ENCODE results near the gene COMMD9.

COMMD9 gene

DNA sequence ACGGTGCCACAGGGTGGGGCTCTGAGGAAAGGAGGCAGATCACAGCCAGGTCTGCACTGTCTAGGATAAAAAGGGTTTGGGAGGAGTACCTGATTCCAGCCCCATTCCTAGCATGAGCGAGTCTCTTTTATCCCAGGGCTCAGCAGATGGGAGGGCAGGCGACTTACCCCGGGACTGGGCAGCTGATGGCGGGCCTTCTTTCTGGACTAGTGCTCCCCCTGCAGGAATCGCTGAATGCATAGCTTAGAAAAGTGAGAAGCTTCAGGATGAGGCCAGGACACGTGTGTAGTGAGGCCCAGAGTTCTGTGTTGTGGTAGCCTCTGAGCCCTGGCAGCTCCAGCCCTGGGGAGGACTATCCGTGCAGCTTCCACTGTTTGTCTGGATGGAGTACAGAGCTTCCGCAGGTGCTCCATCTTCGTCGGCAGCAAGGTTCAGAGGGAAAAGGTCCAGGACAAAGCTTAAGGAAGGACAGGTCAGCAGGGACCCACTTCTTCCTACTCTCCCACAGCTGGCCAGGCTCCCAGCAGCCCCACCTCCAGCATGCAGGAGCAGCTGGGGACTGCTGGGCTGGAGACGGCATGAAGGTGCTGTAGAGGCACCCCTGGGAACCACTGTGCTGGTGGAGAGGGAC lies 30.4 kb downstream of the COMMD9 start:
- no peak for TF ChIP-seq EZH2 (IDR thresholded peaks at IDR 0.05; ENCODE audit: borderline replicate concordance, low read length)
- TF ChIP-seq, protein P1, sequence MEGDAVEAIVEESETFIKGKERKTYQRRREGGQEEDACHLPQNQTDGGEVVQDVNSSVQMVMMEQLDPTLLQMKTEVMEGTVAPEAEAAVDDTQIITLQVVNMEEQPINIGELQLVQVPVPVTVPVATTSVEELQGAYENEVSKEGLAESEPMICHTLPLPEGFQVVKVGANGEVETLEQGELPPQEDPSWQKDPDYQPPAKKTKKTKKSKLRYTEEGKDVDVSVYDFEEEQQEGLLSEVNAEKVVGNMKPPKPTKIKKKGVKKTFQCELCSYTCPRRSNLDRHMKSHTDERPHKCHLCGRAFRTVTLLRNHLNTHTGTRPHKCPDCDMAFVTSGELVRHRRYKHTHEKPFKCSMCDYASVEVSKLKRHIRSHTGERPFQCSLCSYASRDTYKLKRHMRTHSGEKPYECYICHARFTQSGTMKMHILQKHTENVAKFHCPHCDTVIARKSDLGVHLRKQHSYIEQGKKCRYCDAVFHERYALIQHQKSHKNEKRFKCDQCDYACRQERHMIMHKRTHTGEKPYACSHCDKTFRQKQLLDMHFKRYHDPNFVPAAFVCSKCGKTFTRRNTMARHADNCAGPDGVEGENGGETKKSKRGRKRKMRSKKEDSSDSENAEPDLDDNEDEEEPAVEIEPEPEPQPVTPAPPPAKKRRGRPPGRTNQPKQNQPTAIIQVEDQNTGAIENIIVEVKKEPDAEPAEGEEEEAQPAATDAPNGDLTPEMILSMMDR (IDR thresholded peaks at IDR 0.05; ENCODE audit: low read length) = peak; percentile 46; the same call in 1 of the 2 replicates
- H3K27me3 ChIP-seq (ENCODE audit: insufficient read depth, low read length) = no peaks in the 10 kb centered on the region
- H3K4me1 ChIP-seq (ENCODE audit: insufficient read depth, low read length, severe bottlenecking) = no peaks in the 10 kb centered on the region
- no peaks in the 10 kb centered on the region for H3F3A ChIP-seq (ENCODE audit: insufficient read depth, low read length)
- no peak overlapping the region for H3K27ac ChIP-seq (ENCODE audit: low read depth, low read length, poor library complexity, severe bottlenecking)
- H3K4me3 ChIP-seq (ENCODE audit: low read depth, low read length, poor library complexity, severe bottlenecking) = no peak overlapping the region
- no peak overlapping the region for H2AFZ ChIP-seq (ENCODE audit: low read length)
- no peaks in the 10 kb centered on the region for H3K9me2 ChIP-seq (ENCODE audit: low read depth, low read length)
- no peak overlapping the region for H3K9ac ChIP-seq (ENCODE audit: low read length)
- H3K4me2 ChIP-seq (ENCODE audit: low read length) = no peak overlapping the region
- H3K9me3 ChIP-seq (ENCODE audit: low read length) = no peaks in the 10 kb centered on the region
- no peaks in the 10 kb centered on the region for H4K20me1 ChIP-seq (ENCODE audit: insufficient read depth, low read length)
- H3K79me2 ChIP-seq (ENCODE audit: insufficient read depth, low read length) = no peaks in the 10 kb centered on the region
- H3K36me3 ChIP-seq (ENCODE audit: insufficient read depth, low read length) = no peaks in the 10 kb centered on the region

DNA sequence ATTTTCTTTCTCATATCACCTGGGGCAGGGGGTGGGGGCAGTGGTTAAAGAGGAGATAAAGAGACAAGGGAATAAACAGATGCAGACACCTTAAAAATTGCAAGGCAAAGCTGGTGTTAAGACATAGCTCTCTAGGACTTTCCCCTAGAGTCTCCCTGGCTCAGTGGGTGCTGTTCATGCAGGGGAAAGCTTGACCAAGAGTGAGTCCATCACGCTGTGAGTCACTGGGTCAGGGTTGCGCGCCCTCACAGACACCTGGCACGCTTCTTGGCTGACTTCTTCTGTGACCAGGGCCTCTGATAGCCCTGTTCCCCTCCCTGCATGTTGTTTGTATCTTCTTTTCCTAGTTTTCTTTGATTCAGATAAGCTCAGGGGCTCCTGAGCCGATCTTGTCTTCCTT lies 31.9 kb downstream of the COMMD9 start:
- TF ChIP-seq EZH2 (IDR thresholded peaks at IDR 0.05; ENCODE audit: borderline replicate concordance, low read length) = no peak
- TF ChIP-seq, protein P1 (IDR thresholded peaks at IDR 0.05; ENCODE audit: low read length) = no peak
- Histone ChIP-seq H3K9me3 (ENCODE audit: low read length) (no peaks in the 10 kb centered on the region), H3K9ac (ENCODE audit: low read length) (no peak overlapping the region), H3K36me3 (ENCODE audit: insufficient read depth, low read length) (no peaks in the 10 kb centered on the region), H3K79me2 (ENCODE audit: insufficient read depth, low read length) (no peaks in the 10 kb centered on the region), H3K27me3 (ENCODE audit: insufficient read depth, low read length) (no peaks in the 10 kb centered on the region), H3K4me2 (ENCODE audit: low read length) (no peak overlapping the region), H4K20me1 (ENCODE audit: insufficient read depth, low read length) (no peaks in the 10 kb centered on the region), H2AFZ (ENCODE audit: low read length) (no peak overlapping the region), H3F3A (ENCODE audit: insufficient read depth, low read length) (no peaks in the 10 kb centered on the region), H3K9me2 (ENCODE audit: low read depth, low read length) (no peaks in the 10 kb centered on the region), H3K27ac (ENCODE audit: low read depth, low read length, poor library complexity, severe bottlenecking) (no peak overlapping the region), H3K4me1 (ENCODE audit: insufficient read depth, low read length, severe bottlenecking) (no peaks in the 10 kb centered on the region), H3K4me3 (ENCODE audit: low read depth, low read length, poor library complexity, severe bottlenecking) (no peak overlapping the region)

DNA sequence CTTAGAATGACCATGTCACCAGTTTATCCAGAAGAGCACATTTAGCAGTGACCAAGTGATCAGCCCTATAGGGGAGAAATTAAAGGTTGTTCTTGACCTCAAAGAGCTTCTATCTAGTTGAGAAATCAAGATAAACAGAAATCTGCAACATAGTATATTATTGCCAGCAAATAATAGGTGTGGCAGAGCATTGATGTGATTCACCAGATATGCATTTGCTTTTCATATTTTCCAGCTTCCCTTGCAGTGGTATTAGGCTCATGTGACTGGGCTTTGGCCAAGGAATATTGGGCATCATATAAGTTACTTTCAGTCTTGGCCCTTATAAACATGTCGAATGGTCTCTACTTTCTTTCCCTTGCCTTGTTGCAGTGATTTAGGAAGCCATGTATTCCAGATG lies 34.5 kb downstream of the COMMD9 start:
- H2AFZ ChIP-seq (ENCODE audit: low read length) = no peak overlapping the region
- H3K9me2 ChIP-seq (ENCODE audit: low read depth, low read length) = no peaks in the 10 kb centered on the region
- H3K4me3 ChIP-seq (ENCODE audit: low read depth, low read length, poor library complexity, severe bottlenecking) = no peak overlapping the region
- H3K27ac ChIP-seq (ENCODE audit: low read depth, low read length, poor library complexity, severe bottlenecking) = no peak overlapping the region
- H3K27me3 ChIP-seq (ENCODE audit: insufficient read depth, low read length) = no peaks in the 10 kb centered on the region
- H3K79me2 ChIP-seq (ENCODE audit: insufficient read depth, low read length) = no peaks in the 10 kb centered on the region
- no peaks in the 10 kb centered on the region for H4K20me1 ChIP-seq (ENCODE audit: insufficient read depth, low read length)
- H3K36me3 ChIP-seq (ENCODE audit: insufficient read depth, low read length) = no peaks in the 10 kb centered on the region
- no peak overlapping the region for H3K9ac ChIP-seq (ENCODE audit: low read length)
- TF ChIP-seq, protein P1 (IDR thresholded peaks at IDR 0.05; ENCODE audit: low read length) = no peak
- TF ChIP-seq EZH2 (IDR thresholded peaks at IDR 0.05; ENCODE audit: borderline replicate concordance, low read length) = no peak
- H3K4me2 ChIP-seq (ENCODE audit: low read length) = no peak overlapping the region
- H3F3A ChIP-seq (ENCODE audit: insufficient read depth, low read length) = no peaks in the 10 kb centered on the region
- no peaks in the 10 kb centered on the region for H3K9me3 ChIP-seq (ENCODE audit: low read length)
- H3K4me1 ChIP-seq (ENCODE audit: insufficient read depth, low read length, severe bottlenecking) = no peaks in the 10 kb centered on the region

All from OCI-LY1 (cell line).